Activated CD8-positive, alpha-beta memory T cell treated with anti-CD3 and anti-CD28 coated beads, Interleukin-2, amount 50 U/mL, for 1 hour (primary cell): ENCODE data around the gene SMARCA2.
"Not testable (repeated sequence)": the region's sequence is repeated elsewhere in the genome, so short reads cannot be mapped to it uniquely, and the experiment has no call there.

Experiments
- DNase-seq: peaks from one replicate; pipeline ENCODE4 v3.0.0-alpha.2; 2020; ENCODE audit errors: extremely low read depth

SMARCA2 gene

DNA sequence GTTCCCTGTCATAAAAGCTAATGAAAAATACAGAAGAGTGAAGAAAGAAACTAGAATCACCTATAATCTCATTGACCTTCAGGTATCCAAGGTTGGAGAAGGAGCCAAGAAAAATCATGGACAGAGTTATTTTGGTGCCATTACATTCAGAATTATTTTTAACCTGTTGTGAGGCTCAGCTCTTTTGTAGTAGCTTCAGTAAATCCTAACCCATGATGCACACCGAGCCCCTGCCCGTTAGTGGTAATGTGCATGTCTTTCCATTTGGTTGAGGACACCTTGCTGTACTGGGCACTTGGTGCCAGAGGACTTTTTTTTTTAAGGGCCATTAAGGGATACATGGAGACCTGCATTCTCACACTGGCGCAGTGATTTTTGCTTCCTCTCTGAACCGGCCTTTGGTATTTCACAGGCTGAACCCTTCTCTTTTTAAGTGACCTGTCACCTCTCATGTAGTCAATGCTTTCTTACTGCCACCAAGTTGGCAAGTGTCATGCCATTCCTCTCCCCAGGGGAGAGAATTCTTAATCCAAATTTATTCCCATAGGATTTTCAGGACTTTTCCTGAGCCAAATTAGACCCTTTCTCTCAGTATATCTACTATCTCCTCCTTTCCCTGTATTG lies 125.6 kb downstream of the SMARCA2 start:
- DNase-seq = no peak

DNA sequence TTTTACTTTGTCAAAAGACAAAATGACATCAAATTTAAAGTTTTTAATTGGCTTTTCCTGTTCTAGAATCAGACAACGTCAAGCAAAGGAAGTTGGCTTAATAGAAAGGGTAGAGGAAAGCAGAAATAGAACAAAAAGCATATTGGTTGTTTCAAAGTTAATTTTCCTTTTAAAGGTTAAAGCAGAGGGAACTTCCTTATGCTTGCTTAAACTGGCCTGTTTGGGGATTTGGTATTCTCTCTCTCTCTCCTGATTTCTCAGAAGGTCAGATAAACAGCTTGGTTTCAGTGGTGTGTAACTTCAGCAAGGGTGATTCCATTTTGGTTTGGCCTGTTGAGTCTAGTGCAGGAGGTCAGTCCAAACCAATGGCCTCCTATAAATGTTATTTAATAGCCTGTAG lies 127.1 kb downstream of the SMARCA2 start:
- DNase-seq = no peak

DNA sequence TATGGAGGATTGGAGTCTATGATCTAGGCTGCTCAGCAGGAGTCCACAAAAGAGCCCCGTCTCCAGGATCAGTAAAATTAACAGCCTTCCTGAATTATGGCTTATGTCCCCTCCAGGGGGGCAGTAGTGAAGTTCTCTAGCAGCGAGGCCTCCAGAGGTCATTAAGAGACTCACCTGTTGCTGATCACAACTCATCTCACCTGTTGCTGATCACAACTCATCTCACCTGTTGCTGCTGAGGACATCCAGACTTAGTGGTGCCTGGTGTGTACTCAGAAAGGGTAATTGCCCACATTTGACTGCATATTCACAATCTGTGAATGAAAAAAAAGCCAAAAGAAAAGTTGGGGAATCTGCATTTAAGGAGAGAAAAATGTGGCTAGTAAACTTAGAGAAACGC lies 129.5 kb downstream of the SMARCA2 start:
- DNase-seq = no peak

DNA sequence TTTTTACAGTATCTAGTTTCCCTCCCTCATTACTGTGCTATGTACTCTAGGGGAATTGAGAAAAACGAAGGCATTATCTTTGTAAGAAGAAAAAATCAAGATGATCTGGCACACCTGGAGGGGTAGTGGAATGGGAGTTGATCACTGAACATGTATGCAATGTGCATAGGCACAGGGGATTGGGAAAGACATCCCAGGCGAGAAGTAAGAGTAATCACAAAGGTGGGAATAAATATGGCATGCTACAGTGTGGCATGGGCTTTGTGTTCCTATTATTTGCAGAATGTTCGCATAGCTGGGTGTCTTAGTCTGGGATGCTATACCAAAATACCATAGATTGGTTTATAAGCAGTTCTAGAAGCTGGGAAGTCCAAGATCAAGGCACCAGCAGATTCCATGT lies 130.6 kb downstream of the SMARCA2 start:
- DNase-seq = no peak

DNA sequence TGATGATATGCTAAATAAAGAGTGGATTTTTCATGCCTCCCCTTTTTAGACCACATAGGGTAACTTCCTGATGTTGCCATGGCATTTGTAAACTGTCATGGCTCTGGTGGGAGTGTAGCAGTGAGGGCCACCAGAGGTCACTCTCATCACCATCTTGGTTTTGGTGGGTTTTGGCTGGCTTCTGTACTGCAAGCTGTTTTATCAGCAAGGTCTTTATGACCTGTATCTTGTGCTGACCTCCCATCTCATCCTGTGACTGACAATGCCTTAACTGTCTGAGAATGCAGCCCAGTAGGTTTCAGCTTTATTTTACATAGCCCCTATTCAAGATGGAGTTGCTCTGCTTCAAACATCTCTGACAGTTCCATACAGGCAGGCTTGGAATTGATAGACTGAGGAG lies 131.6 kb downstream of the SMARCA2 start:
- DNase-seq = not testable (repeated sequence)

DNA sequence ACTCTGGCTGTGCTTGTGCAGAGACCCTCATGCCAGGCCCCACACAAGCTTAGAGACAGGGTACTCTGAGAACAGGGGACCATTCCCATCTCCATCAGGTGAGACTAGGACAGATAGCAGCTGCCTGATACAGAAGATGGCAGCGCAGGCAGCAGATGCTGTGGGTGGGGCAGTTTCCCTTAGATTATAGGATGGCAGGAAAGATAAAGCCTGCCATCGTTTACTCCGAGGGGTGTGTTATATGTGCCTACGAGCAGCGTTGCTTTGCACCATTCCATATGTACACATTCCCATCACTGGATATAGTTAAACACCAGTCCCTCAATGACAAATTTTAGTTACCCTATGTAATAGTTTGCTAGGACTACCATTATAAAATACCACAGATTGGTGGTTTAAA lies 135.2 kb downstream of the SMARCA2 start:
- no peak for DNase-seq

DNA sequence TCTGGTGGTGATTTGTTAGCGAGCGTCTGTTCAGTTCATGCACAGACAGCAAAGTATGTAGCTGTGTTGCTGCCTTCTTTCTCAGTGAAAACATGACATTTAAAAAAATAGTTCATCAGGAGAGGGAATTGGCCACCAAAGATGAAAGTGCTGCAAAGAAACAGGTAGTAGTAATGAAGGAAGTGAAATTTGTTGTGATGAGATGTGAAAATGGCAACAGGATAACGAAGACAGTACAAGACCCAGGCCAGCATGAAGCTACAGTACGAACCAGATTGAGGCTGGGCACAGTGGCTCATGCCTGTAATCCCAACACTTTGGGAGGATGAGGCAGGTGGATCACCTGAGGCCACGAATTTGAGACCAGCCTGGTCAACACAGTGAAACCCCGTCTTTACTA lies 136.0 kb downstream of the SMARCA2 start:
- no peak for DNase-seq

DNA sequence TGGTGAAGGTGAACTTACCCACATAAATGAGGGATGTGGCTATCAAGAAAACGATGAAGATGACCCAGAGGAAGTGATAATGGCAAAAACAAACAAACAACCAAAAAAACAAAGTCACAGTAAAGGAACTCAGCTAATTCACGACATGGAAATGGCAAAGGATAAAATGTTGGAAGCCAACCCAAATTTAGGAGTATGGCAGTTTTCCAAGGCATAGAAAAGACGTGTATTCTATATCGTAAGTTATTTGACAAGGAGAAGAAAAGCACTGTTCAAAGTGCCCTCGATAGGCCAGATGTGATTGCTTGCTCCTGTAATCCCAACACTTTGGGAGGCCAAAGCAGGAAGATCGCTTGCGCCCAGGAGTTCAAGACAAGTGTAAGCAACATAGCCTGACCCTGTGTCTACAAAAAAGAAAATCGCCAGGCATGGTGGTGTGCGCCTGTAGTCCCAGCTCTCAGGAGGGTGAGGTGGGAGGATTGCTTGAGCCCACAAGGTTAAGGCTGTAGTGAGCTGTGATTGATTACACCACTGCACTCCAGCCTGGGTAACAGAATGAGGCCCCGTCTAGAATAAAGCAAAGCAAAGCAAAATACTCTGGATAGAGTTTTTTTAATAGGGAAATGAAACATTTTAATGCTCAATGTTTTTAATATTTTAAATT lies 138.0 kb downstream of the SMARCA2 start:
- no peak for DNase-seq

DNA sequence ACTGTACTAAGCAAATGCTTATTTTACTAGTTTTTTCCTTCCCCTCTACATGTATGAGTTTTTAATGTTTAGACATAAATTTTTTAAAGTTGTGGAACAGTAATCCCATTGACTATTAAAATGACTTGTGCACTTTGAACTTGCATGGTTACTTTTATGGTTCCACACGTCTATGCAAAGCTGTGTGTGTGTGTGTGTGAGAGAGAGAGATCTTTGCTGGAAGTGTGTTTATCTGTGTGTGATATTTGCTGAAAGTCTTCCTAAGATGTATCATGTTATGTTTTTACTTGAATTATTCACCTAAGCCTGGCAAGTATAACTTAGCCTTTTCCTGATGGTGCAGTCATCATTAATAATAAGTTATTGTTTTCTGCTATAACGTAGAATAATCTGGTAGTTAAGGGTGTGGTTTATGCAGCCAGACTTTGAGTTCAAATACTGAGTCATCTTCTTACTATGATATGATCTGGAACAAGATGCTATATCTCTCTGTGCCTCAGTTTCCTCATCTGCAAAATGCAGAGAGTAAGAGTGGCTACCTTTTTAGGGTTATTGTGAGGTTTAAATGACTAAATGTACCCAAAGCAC lies 138.6 kb downstream of the SMARCA2 start:
- no peak for DNase-seq

DNA sequence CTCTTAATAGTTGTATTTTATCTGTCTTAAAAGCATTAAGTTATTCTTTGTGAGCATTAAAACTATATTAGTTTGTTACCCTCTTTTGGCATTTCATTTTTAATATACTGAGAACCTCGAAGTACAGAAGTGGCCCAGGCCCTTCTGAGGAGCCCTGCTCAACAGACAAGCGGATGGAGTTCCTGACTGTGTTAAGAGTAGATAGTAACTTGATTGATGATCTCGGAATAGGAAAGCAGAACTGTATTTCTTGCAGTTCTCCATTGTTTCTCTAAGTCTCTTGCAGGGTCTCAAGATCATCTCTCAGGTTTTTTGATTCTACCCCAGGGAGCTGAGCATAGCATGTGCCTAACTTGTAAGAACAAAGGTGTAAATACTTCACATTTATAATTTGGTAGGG lies 139.6 kb downstream of the SMARCA2 start:
- DNase-seq = no peak

DNA sequence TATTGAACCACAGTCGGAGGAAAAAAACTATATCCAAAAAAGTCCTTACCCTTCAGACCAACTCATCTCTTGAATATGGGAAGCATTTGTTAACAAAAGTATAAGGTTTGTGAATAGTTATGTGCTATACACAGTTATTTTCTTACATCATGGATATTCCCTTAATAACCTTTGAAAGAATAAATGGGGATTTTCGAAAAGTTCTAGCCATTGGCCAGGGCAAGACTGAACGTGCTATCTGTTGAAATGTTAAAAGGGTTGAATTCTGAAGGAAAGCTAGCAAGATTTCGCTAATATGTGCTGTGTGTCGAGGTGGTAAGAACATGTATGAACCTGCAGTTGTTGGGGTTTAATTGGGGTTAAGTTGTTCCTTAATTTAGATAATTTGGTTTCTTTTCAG lies 140.8 kb downstream of the SMARCA2 start:
- no peak for DNase-seq

DNA sequence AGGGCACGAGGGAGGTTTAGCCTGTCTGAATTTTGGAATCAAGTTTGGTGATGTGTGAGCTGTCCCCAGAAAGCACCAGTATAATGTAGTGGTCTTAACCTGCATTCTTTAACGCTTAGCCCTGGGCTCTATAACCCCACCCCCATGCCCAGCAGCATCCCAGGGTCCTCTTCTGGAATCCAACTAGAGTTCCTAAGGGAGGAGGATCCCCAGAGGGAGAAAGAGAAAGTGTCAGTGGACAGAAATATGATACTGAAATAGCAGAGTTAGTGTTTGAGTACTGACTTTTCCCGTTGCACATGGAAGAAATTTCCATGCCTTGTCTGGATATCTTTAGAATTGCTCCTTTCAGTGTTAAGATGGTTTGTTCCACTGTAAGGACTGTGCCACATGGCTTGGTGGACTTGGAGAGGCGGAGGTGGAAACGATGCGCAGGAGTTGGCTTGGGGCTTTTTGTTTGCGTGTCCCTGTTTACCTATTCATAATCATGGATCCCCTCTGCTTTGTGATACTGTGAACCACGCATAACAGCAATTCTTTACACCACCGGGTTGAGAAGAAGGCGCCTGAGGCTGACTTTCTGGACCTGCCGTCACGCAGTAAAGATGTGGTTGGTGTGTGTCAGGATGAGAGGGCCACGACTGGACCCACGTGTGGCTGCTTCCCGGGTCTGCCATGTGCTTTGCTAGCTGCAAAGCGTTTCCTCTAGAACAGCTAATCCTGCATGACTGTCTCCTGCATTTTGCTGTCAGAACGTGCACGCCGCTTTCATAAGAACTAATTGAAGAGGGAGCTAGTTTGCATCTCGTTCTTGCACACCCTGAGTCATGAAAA lies 142.3 kb downstream of the SMARCA2 start:
- DNase-seq = no peak

DNA sequence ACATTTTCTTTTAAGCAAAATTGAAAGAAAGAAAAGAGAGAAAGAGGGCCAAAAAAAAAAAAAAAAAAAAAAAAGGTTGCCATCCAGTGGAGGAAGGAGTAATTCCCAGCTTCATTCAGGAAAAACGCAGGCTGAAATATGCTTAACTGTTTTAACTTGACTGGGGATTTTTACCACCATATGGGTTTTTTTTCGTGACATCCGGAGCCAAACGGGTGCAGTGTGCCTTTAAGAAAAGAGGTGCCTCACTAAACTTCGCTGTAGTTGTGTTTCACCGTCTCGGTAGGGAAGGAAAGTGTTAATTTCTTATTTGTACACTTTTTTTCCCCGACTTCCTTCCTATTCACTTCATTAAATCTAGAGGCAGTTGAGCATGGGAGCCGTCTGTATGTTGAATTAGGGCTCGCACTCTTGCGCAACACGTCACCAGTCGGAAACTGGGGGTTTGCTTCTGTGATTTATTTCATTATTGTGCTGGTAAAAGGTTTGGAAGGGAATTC lies 143.0 kb downstream of the SMARCA2 start:
- no peak for DNase-seq

DNA sequence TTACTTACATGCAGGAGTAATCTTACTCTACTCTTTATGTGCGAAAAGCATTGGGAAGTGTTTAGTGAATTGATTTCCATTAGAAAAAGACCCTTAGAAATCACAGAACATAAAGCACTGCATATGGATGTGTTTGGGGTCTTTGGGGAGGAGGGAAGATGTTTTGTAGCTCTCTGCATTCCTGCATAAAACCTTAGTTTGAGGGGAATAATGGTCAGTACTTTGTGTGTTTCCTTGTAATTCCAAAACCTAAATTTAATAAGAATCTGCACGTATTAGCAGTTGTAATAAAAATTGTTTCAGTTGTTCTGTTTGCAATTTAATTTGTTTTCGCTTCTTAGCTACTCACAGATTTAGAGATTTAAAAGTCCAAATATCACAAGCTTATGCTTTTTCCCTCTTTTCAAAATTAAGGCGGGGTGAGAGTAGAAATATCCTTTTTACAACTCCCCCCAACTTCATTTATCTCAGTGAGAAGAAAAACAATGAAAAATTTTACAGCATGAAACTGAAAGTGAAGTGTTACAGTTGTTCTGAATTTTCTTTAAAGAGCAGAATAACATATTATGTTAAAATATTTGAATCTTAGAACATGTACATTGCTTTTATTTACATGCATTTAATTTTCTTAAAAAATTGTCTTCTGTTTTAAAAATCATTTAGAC lies 143.8 kb downstream of the SMARCA2 start:
- no peak for DNase-seq

DNA sequence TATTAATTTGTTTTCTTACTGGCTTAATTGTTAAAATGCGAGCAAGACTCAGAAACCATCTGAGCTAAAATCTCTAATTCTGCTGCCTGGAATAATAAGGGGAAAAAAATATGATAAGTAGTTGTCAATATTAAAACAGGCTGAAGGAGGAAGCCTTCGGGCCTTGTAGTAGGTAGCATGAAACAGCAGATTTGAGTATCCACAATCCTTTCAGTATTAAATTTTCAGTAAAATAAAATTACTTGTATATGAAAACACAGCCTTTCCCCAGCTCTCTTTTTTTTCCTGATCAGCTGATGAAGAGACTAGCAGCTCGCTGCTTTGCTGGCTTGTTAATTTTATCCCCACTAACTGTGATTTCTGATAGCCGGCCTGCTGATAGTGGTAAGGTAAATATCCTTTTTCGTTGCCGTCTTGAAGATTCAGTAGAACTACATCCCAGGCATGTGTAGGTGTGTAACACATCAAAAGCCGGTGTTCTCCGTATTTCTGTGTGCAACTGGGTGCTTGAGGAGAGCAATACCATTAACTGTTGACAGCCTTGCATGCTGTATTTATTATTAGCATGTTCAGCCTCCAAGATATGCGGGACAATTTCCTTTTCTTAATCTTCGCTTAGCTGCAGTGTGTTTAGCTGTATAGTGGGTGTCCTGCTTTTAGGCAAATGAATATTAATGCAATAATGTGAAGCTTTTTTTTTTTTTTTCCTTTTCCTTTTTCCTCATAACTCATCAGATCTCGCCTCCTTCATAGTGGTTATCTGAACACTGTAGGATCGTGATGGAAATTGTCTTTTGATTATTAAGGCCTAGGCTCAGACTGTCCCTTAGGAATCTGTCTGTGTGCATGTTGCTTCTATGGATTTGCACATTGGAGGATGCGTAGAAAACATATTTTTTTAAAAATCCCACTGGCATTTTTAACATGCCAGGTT lies 144.6 kb downstream of the SMARCA2 start:
- no peak for DNase-seq

DNA sequence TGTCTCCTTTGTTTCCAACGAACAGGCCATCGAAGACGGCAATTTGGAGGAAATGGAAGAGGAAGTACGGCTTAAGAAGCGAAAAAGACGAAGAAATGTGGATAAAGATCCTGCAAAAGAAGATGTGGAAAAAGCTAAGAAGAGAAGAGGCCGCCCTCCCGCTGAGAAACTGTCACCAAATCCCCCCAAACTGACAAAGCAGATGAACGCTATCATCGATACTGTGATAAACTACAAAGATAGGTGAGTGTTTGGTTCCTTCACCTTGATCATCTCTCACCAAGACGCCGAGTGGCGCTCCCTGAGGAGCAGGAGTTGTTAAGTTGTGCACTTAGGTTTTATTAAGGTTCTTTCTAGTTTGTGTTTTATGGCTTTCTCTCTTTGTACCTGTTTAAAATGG lies 146.5 kb downstream of the SMARCA2 start:
- DNase-seq = no peak

DNA sequence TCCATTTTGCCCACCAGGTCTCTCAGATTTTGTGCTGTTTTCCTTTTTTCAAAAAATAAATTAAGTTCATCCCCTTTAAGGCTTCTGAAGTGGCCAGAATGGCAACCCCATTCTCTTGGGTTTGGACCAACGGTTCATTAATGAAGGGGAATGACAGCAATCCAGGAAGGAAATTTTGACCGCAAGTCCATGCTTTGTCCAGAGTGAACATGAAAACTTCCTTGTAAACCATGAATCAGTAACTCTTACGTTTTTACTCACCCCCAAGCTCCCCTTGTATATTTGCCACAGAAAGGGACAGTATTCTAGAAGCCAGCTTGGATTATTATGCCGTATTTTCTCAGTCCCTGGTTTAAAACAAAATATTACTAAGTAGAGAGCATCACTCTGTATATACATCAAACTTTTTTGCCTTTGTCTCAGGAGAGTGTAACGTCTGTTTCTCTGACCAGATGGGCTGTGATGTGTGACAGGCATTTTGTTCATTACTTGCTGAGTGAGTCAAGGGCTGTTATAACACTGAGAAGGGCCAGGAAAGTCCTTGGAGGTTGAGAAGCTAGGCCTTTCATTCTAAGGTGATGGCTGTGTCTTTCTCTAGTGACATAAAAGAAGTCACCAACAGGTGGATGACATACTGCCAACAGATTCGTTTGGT lies 148.2 kb downstream of the SMARCA2 start:
- DNase-seq = no peak

DNA sequence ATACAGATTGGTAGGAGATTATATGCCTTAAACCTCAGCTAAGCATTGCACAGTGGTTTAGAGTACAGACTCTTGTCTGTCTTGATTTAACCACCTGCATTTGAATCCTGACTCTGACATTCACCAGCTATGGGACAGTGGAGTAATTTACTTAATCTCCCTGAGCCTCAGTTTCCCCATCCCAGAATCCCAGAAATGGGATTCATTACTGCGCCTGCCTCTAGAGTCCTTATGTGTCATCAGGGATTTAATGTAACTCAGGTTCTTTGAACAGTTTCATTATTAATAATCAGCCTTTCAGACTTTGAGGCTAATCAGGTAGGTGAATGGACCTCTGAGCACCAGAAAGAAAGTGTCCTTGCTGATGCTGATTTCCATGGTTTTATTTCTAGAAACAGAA lies 149.1 kb downstream of the SMARCA2 start:
- no peak for DNase-seq

DNA sequence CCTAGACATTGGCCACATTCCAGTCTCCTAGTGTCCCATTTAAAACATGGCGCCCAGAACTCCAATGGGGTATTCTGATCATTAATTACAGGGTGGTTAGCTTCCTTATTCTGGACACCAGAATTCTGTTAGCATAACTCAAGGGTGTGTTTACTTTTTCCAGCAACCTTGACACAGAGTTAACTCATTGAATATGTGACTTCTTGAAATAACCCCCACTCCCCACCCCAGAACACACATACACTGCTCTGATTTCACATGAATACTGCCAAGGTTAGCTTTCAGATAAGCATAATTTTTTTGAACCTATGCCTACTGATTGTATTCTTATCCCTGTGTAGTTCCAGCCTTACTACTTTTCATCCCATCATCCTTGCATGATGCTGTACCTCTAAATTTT lies 151.1 kb downstream of the SMARCA2 start:
- DNase-seq = no peak

DNA sequence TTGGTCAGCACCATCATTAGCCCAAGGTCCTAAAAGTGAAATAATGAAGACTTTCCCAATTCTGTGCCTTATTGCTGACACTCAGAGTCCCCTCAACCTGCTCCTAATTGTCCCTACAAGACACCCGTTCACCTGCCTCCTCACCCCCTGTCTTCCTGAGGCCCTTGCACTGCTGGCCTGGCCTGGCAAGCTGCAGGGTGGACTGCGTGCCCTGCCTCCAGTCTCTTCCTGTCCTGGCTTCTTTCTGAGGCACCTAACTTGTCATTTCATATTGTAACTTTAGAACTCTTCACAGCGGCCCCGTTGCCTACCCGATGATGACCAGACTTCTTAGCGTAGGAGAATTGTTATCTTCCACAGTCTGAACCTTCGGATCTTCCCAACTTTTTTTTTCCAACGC lies 153.9 kb downstream of the SMARCA2 start:
- no peak for DNase-seq
